ENCODE results near the gene SLC10A3.

- TF ChIP-seq CTCF (conservative IDR thresholded peaks at IDR 0.05; ENCODE audit: low read depth, low read length) (no peak), EZH2phosphoT487 (IDR thresholded peaks at IDR 0.05; ENCODE audit: borderline replicate concordance, low read length) (no peak)
Observed at GRCh38 chrX:154489182-154489581, 1.2 kb downstream of the SLC10A3 start.

All from PC-3 (cell line).